ENCODE results near the gene DTX3.

GRCh38 chr12:57625261-57626032 lies 20.8 kb downstream of the DTX3 start:
- TF ChIP-seq GATA2 (IDR thresholded peaks at IDR 0.05; ENCODE audit: low read depth, low read length) = no peak
- no peak for TF ChIP-seq GATA3 (IDR thresholded peaks at IDR 0.05; ENCODE audit: low read depth, low read length)

Measured in SH-SY5Y (cell line).